Prostate gland (tissue), 1 donor: Measurements from ENCODE around the gene MBP.

Source experiments
- POLR2A ChIP-seq: fragments of 450-650 bp; IDR thresholded peaks from one replicate; pipeline ENCODE4 v1.6.1; 2016; ENCODE audit warnings: antibody characterized with exemption, mild to moderate bottlenecking
- POLR2AphosphoS5 ChIP-seq: sonication (generic); formaldehyde crosslinking; IDR thresholded peaks from one replicate; pipeline ENCODE4 v1.6.1; 2017; ENCODE audit warnings: antibody characterized with exemption

DNA sequence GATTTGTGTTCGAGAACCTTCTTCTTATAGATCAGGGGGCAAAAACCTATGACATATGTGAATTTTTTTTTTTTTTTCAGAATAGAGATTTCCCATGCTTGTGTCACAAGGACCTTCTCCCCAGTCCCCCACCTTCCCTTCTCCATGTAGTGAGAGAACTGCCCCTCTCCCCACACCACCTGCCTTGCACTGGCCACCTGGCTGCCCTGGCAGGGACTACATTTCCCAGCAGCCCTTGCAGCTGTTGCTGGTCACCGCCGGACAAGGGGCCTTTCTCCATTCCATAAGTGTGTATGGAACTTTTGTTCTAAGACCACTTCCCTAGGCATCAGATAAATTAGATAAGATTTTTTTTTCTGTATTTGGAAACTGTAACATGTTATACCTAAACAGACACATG is 22.2 kb downstream of the MBP start:
- TF ChIP-seq POLR2A (no peak), POLR2AphosphoS5 (no peak)
